Stimulated activated CD4-positive, alpha-beta T cell treated with anti-CD3 and anti-CD28 coated beads, Interleukin-12 subunit alpha, Interleukin-12 subunit beta, amount 100 ng/mL, for 24 hours (primary cell): ENCODE measurements around the gene KLHL17.
"Not testable (repeated sequence)": the region's sequence is repeated elsewhere in the genome, so short reads cannot be mapped to it uniquely, and the experiment has no call there.

Experiments used
- DNase-seq, 2 experiments: peaks; one replicate each; pipeline ENCODE4 v3.0.0-alpha.2; 2020; ENCODE audit warnings: low read depth in 2 of 2

KLHL17 gene

GRCh38 chr1:980602-981395, 20.4 kb downstream of the KLHL17 start:
- no peak for DNase-seq

DNA sequence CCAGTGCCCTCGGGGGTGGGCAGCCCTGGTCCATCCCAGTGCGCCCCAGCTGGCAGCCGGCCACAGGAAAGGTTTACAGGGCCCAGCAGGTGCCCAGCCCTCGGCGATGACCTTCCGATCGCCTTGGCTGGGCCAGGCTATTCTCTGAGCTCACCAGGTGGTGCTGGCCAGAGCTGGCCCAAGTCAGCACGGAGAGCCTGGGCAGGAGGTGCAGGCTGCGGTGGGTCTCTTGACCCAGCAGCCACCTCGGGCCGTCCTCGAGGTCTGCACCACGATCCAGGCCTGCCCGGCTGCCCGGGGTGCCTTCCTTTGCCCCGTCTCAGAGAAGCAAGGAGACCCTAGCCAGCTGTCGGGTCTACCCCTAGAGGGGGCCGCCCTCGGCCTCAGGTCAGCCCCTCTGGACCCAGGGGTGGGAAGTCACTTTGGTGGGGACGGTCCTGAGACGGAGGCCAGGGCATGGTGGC, 21.1 kb downstream of the KLHL17 start:
- DNase-seq: no peak

DNA sequence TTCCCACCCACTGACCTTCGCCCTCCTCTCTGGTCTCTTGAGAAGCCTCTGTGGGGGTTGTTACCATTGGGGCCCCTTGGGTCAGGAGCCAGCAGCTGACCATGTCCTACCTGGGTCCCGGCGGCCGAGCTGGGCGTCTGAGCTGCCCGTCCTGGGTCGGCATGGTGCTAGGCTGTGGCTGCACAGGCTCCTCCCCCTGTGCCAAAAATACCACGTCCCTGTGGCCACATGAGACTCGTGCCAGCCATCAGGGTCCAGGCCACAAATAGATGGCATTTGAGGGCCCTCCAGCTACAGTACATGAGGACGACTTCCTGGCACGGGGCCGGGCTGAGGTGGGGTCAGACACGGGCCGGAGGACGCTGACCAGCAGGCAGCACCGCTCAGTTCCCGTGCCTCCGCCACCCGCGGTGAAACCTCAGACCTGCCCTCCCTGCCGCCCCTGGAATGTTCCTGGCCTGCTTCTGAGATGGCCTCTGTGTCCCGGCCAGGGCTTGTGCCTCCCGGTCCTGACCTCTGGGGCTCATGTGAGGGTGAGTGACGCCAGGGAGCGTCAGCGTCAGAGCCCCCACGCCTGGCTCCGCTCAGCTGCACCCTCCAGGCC, 21.7 kb downstream of the KLHL17 start, which contains the start of gene PERM1:
Gene PERM1, minus strand, starts transcription at position 139 of the 604 bp plus-strand sequence. CDS start 1,064 bp downstream, outside the sequence.
- DNase-seq: no peak

DNA sequence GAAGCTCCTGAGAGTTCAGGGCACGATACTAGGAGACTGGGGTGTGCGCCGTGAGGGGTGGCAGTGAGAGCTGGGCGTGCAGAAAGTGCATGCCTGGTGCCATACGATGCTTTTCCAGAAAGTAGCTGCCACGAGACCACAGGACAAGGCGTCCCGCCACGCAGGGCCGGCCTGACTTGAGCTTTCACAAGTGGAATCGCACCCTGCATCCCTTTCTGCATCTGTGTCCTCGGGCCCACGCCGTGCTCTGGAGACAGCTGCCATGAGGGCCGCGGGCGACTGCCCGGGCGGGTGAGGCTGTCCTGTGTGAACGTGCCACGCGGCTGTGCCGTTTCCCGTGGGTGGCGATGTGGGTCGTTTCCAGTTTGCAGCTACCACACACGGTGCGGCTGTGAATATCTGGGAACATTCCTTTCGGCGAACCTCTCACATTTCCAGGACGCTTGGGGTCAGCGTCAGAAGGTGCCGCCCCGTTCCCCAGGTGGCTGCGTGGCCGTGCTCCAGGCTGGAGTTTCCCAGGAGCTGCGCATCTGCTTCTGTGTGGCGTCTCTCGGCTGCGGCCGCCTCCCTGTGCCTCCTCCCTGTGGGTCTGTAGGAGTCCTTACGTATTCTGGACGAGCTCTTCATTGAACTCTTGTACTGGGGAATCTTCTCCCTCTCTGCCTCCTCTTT, 22.5 kb downstream of the KLHL17 start:
- no peak for DNase-seq

GRCh38 chr1:983798-984475, 23.6 kb downstream of the KLHL17 start:
- DNase-seq: peak in 1 of 2 experiments; percentile 53

GRCh38 chr1:984476-984814, 24.1 kb downstream of the KLHL17 start:
- DNase-seq: no peak

DNA sequence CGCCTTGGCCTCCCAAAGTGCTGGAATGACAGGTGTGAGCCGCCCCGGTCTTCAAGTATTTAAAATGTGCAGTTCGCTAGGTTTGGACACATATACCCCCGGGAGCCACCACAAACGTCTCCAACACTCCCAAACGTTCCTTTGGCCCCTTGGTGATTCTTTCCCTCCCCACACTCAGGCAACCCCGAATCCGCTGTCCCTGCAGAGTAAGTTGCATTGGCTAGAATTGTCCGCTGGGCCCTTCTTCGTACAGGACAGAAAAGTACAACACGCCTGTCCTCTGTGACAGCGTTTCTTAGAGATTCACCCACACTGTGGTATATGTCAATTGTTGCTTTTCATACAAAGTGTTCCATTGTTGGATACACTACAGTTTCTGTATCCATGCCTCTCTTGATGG, 24.7 kb downstream of the KLHL17 start:
- no peak for DNase-seq

DNA sequence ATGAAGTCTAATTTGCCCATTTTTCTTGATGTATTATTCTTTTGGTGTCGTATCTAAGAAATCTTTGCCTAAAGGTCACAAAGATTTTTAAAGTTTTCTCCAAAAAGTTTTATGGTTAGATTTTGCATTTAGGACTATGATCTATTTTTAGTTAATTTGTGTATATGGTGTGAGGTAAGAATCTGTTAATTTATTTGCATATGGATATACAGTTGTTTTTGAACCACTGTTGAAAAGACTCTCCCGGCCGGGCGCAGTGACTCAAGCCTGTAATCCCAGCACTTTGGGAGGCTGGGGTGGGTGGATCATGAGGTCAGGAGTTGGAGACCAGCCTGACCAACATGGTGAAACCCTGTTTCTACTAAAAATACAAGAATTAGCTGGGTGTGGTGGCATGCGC, 27.7 kb downstream of the KLHL17 start:
- not testable (repeated sequence) for DNase-seq

DNA sequence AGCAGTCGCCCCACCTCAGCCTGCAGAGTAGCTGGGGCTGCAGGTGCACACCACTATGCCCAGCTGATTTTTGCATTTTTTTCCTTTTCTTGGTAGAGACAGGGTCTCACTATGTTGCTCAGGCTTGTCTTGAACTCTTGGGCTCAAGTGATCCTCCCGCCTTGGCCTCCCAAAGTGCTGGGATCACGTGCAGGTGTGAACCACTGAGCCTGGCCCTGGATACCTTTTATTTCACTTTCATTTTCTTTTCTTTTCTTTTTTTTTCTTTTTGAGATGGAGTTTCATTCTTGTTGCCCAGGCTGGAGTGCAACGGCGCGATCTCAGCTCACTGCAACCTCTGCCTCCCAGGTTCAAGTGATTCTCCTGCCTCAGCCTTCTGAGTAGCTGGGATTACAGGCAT, 30.9 kb downstream of the KLHL17 start:
- DNase-seq: not testable (repeated sequence)

DNA sequence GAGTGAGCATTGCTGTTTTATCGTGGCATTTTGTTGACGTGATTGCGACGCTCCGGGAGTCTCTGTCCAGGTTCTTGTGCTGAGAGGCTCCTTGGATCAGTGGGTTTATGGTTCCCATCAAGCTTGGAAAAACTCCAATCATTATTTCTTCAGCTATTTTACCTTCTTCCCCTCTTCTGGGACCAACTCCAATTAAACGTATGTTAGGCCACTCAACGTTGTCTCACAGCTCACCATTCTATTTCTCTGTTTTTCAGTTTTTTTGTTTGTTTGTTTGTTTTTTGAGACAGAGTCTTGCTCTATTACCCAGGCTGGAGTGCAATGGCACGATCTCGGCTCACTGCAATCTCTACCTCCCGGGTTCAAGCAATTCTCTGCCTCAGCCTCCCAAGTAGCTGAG, 31.5 kb downstream of the KLHL17 start:
- DNase-seq: no peak

- no peak for DNase-seq
These were observed 32.0 kb downstream of the KLHL17 start for GRCh38 chr1:992362-992761.

DNA sequence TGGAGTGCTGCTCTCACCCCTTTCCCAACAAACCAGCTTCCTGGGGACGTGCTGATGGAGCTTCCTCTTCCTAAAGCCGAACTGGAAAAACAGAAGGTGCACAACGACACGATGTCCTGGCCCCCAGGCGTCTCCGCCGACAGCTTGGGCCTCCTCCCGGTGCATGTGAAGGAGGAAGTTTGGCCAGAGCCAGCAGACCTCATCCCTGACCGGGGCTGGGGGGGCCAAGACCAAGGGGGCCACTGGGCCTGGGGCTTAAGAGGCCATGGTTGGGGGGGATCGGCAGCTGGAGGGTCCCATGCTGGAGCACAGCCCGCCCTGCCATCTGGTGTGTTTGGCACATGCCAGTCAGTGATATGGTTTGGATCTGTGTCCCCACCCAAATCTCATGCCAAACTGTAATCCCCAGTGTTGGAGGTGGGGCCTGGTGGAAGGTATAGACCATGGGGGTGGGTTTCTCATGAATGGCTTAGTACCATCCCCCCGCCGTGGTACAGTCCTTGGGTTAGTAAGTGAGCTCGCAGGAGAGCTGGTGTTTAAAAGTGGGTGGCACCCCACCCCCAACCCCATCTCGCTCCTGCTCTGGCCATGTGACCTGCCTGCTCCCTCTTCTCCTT, 33.1 kb downstream of the KLHL17 start:
- DNase-seq: no peak

- not testable (repeated sequence) for DNase-seq
These were observed 34.2 kb downstream of the KLHL17 start for GRCh38 chr1:994546-994945.

GRCh38 chr1:995665-996633, 35.6 kb downstream of the KLHL17 start:
- no peak for DNase-seq

GRCh38 chr1:996851-997712, 36.7 kb downstream of the KLHL17 start:
- DNase-seq: no peak

DNA sequence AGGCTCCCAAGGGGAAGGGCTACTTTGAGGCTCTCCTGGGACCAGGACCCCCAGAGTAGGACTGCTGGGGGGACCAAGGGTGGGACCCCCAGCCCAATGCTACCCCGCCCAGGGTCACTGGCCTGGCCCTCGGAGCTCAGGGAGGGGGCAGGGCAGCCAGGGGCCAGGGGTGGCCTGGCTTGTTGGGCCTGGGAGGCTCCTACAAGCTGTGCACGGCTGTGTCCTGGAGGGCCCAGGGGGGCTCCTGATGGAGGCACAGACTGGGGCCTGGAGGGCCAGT, 37.3 kb downstream of the KLHL17 start:
- no peak for DNase-seq

GRCh38 chr1:997993-998744, 37.8 kb downstream of the KLHL17 start:
- DNase-seq: no peak

DNA sequence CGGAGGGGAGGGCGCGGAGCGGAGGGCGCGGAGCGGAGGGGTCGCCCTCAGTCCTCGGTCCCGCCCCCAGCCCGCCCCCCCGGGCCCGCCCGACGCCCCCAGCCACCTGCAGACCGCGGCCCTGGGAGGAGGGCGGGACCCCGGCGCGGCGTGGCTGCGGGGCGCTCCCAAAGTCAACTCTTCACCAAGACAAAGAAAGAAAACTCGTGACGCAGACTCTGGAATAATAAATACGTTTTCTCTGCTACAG, 38.3 kb downstream of the KLHL17 start:
- no peak for DNase-seq

- DNase-seq: no peak
These were observed 38.8 kb downstream of the KLHL17 start for GRCh38 chr1:998995-999724.
